Neural crest cell (in vitro differentiated cells): ENCODE measurements around the gene CCDC185. TPM values are rescaled to one million over a fixed set of nuclear protein-coding genes. Genes with fewer than 3 reads are reported as not detected.

Experiments
- DNase-seq: peaks from one replicate; pipeline ENCODE4 v3.0.0; 2021; ENCODE audit warnings: low read depth, mixed read lengths, low spot score
- H3K27ac Mint-ChIP-seq: one replicate; pipeline ENCODE4 v1.8.0; 2021; ENCODE audit warnings: mild to moderate bottlenecking, mixed read lengths; ENCODE audit not compliant: unreplicated experiment
- H3K27me3 Mint-ChIP-seq: 2 replicates; pipeline ENCODE4 v1.8.0; 2021; ENCODE audit warnings: low read depth, mild to moderate bottlenecking, mixed read lengths
- H3K36me3 Mint-ChIP-seq: 2 replicates; pipeline ENCODE4 v1.8.0; 2021; ENCODE audit warnings: low read depth, mild to moderate bottlenecking, mixed read lengths
- H3K4me1 Mint-ChIP-seq: 2 replicates; pipeline ENCODE4 v1.8.0; 2021; ENCODE audit warnings: mixed read lengths
- H3K4me3 Mint-ChIP-seq: one replicate; pipeline ENCODE4 v1.8.0; 2021; ENCODE audit warnings: mild to moderate bottlenecking, mixed read lengths
- H3K9me3 Mint-ChIP-seq: 2 replicates; pipeline ENCODE4 v1.8.0; 2021; ENCODE audit warnings: mixed read lengths
- total RNA-seq: library from RNA; stranded (reverse); gene quantifications from 2 replicates; pipeline ENCODE4 v1.2.1, GENCODE V29; 2021
- TF ChIP-seq, protein P1 (sequence below): fragments of 200-600 bp; sonication (generic); conservative IDR thresholded peaks from 2 replicates; pipeline ENCODE4 v1.5.0; 2021; ENCODE audit warnings: antibody characterized with exemption, mild to moderate bottlenecking

Gene CCDC185
- total RNA-seq, 1 donor from 2014 or later = not detected

GRCh38 chr1:223429821-223430220 lies 36.6 kb downstream of the CCDC185 start:
- Mint-ChIP-seq H3K9me3 (peaks cover 3% of the 10 kb centered on the region), H3K36me3 (no peaks in the 10 kb centered on the region), H3K27me3 (peaks cover 2% of the 10 kb centered on the region), H3K4me3 (no peak overlapping the region), H3K27ac (no peak overlapping the region), H3K4me1 (peaks cover 4% of the 10 kb centered on the region)
- TF ChIP-seq, protein P1, sequence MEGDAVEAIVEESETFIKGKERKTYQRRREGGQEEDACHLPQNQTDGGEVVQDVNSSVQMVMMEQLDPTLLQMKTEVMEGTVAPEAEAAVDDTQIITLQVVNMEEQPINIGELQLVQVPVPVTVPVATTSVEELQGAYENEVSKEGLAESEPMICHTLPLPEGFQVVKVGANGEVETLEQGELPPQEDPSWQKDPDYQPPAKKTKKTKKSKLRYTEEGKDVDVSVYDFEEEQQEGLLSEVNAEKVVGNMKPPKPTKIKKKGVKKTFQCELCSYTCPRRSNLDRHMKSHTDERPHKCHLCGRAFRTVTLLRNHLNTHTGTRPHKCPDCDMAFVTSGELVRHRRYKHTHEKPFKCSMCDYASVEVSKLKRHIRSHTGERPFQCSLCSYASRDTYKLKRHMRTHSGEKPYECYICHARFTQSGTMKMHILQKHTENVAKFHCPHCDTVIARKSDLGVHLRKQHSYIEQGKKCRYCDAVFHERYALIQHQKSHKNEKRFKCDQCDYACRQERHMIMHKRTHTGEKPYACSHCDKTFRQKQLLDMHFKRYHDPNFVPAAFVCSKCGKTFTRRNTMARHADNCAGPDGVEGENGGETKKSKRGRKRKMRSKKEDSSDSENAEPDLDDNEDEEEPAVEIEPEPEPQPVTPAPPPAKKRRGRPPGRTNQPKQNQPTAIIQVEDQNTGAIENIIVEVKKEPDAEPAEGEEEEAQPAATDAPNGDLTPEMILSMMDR = no peak
- no peak for DNase-seq

DNA sequence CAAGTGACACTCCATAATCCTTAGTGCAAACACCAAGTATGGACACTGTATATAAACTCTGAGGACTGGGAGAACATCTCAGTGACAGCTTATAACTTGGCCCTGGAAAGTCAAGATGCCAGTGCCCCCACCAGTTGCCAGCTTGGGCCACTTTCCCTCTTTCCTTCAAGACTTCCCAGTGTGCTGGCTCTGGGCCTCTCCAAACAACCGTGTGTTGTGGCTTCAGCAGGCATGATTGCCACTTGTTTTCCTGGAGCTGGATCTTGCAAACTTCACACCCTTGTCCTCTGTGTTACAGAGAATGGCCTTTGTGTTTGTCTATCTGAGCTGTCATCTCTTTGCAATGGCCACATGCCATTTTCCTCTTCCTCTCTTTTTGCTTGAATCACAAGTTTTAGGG lies 37.0 kb downstream of the CCDC185 start:
- TF ChIP-seq, protein P1 = no peak
- Mint-ChIP-seq H3K27ac (no peak overlapping the region), H3K4me3 (no peak overlapping the region), H3K4me1 (peaks cover 4% of the 10 kb centered on the region), H3K27me3 (peaks cover 2% of the 10 kb centered on the region), H3K36me3 (no peaks in the 10 kb centered on the region), H3K9me3 (peaks cover 3% of the 10 kb centered on the region)
- no peak for DNase-seq

GRCh38 chr1:223437151-223437550 lies 43.9 kb downstream of the CCDC185 start:
- Mint-ChIP-seq H3K4me3 (no peak overlapping the region), H3K36me3 (no peaks in the 10 kb centered on the region), H3K27ac (no peak overlapping the region), H3K4me1 (peaks cover 8% of the 10 kb centered on the region), H3K9me3 (peaks cover 3% of the 10 kb centered on the region), H3K27me3 (peaks cover 7% of the 10 kb centered on the region)
- TF ChIP-seq, protein P1 = no peak
- no peak for DNase-seq

GRCh38 chr1:223443397-223443796 lies 50.2 kb downstream of the CCDC185 start:
- Mint-ChIP-seq H3K36me3 (peaks cover 2% of the 10 kb centered on the region), H3K4me3 (no peak overlapping the region), H3K27ac (no peak overlapping the region), H3K4me1 (no peaks in the 10 kb centered on the region), H3K9me3 (peaks cover 7% of the 10 kb centered on the region), H3K27me3 (peaks cover 11% of the 10 kb centered on the region)
- no peak for DNase-seq
- TF ChIP-seq, protein P1 = no peak

- H3K4me1 Mint-ChIP-seq = no peaks in the 10 kb centered on the region
- peaks cover 11% of the 10 kb centered on the region for H3K27me3 Mint-ChIP-seq
- H3K36me3 Mint-ChIP-seq = peaks cover 2% of the 10 kb centered on the region
- H3K9me3 Mint-ChIP-seq = peaks cover 7% of the 10 kb centered on the region
- no peak overlapping the region for H3K4me3 Mint-ChIP-seq
- no peak overlapping the region for H3K27ac Mint-ChIP-seq
- TF ChIP-seq, protein P1 = no peak
- DNase-seq = no peak
These were observed 51.2 kb downstream of the CCDC185 start for GRCh38 chr1:223444411-223444810.

Other genes starting within 250 kb of the CCDC185 start
- 0.20 and 0.56 TPM in 2 replicates for gene SUSD4, start 29.2 kb upstream of the CCDC185 start, total RNA-seq